ENCODE results near the gene C5orf47.
A peak's percentile ranks its signal among the peaks of the same experiment; 100 is the strongest.

The C5orf47 gene, protein sequence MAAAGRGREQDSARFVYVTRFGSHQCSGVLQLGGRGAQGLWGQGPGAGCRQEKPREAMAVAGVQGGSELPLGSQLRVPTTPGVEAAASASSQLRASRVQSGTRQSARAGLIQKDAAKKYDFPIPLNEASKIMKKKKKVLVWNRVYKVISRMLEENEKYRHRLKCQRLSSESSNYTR

DNA sequence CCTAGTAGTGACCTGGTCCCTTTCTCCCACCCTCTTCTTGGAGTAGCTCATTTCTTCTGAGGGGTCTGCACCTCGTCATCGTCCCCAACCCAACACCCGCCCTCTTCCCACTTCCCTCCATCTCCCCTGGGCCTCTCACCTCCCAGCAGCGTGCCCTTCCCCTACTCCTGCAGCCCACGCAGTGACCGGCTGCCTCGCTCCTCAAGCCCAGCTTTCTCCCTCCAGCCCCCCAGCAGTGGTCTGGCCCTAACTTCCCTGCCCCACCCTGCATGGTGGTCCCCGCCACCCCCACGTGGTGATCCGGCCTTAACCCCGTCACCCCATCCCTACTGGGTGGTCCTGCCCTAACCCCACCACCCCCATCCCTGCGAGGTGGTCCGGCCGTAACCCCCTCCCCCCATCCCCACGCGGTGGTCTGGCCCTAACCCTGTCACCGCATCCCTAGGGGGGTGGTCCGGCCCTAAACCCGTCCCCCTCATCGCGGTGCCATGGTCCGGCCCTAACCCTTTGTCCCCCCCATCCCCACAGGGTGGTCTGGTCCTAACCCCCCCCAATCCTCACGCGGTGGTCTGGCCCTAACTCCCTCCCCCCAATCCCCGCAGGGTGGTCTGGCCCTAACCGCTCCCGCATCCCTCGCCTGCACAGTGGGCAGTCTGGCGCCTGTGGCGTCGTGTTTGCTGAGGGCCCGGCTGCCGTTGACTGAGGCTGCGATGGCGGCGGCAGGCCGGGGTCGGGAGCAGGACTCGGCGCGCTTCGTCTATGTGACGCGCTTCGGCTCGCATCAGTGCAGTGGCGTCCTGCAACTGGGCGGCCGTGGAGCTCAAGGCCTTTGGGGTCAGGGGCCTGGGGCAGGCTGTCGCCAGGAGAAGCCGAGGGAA, at the start of gene C5orf47:
TSS of gene C5orf47 (plus strand) at position 617 of the 878 bp plus-strand sequence. CDS start at position 711, 94 bp downstream.
- no peak for DNase-seq

DNA sequence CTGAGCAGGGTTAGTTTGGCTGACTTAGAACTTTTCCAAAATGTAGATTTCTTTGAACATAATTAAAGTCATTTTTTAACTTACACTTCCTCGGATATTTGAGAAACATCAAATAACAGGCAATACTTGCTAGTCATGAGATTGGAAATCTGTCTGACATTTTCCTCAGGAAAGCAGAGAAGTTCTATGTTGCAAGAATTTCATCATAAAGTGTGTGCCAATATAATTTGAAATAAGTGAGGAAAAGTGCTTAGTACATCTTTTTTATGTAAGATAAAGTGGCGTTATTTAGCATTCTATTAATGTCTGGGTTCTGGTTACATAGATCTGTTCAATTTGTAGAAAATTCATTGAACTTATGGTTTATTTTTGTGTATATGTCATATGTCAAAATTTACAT, 48.7 kb upstream of the C5orf47 start:
- no peak for DNase-seq

DNA sequence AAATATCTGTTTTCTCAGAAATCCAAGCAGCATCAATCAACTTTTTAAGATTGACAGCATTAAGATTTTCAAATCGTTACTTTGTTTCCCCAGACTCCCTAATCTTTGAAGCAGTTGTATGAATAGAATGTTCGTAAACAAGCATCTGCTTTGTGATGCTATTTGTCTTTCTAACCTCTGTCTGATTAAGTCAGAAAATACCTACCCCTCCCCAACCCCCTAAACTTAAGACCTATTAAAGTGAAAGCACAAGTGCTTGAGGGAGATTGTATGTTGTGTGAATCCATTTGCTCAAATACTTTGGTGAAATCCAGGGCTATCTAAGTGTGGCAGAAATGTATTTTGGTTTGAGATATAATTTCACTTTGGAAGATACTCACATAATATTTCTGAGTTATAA, 47.9 kb upstream of the C5orf47 start:
- DNase-seq = no peak

DNA sequence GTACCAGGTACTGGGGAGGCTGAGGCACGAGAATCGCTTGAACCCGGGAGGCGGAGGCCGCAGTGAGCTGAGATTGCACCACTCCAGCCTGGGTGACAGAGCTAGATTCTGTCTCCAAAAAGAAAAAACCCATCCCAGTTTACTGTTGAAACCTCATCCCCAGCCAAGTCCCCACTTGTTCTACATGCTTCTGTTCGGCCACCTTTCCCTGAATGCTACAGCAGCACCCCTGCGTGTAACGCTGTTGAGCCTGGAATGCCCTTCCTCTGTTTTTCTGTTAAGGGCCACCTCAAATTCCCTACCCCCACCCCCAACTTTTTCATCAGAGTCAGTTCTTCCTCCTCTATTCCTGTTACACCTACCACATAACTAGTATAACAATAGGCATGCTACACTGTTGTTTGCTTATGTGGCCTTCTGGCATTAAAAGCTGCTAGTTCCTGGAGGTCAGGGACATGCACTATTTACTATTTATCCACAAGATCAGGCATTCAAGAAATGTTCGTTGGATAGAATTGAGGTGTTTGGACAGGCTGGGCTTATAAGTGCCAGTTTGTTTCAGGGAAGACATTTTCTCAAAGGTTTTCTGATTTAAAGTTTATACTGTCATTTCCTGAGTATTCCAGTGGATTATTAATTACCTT, 47.1 kb upstream of the C5orf47 start:
- no peak for DNase-seq

DNA sequence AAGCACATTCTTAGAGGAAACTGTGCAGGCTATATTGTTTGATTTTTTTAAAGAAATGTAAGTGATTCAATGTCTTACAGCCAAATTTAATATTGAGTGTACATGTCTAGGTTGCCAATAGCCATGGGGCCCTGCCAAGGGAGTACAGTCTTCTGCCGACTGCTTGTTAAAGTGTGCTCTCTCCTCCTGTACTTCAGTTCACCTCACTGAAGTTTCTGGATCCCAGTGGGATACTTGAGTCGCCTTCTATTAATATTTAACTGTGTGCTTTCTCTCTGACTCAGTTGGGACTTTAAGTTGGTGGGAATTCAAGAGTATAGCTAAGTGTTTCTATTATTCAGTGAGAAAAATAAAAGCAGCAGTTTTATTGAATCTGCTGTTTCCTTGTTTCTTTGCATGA, 44.5 kb upstream of the C5orf47 start:
- DNase-seq = no peak

DNA sequence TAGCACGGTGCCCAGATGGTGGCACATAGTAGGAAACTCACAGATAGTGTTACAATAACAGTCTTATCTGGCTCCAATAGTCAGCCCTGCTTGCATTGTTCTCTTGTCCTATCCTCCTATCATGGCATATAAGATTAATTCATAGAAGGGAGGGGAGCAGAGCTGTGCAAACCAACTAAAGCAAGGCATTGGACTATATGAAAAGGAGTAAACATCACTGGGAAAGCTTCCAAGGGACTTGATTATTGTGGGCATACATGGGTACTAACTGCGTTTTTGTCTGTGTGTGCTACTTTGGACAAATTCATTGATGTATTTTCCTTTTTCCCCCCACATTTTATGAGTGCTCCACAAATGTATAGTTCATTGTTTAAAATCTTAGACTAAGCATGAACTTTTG, 43.8 kb upstream of the C5orf47 start:
- no peak for DNase-seq

DNA sequence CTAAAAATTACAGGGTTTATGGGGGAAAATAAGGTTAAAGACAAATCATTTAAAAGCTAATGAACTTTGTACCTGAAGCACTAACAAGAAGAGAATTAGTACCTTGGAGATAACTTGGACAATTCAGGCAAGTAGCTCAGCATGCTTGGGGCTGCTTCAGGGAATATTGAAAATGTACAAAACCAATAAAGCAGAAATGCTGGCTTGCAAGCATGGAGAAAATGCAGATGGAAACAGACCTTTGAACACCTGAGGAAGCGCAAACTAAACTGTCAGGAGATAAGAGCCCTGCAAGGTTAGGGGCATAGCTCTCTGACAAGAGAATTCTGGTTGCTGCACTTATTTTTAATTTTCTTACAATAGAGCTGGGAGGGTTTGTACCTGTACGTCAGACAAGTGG, 42.6 kb upstream of the C5orf47 start:
- no peak for DNase-seq

DNA sequence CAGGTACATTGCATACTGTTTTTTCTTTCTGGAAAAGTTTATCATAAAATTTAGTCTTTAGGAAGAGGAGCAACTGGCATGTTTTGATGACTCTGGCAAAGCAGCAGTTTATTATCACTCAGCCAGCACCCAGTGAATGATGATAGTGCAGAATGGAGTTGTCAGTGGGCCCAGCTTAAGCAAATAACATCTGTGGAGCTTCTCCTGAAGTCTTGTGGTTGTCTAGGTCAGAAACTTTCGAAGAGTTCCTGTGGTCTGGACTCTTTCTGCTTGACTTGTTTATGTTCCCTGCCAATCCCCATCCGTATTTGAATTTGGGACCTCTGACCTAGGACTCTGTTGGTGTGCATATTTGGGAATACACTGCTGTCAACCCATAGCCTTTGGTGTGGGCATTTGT, 38.1 kb upstream of the C5orf47 start:
- no peak for DNase-seq

DNA sequence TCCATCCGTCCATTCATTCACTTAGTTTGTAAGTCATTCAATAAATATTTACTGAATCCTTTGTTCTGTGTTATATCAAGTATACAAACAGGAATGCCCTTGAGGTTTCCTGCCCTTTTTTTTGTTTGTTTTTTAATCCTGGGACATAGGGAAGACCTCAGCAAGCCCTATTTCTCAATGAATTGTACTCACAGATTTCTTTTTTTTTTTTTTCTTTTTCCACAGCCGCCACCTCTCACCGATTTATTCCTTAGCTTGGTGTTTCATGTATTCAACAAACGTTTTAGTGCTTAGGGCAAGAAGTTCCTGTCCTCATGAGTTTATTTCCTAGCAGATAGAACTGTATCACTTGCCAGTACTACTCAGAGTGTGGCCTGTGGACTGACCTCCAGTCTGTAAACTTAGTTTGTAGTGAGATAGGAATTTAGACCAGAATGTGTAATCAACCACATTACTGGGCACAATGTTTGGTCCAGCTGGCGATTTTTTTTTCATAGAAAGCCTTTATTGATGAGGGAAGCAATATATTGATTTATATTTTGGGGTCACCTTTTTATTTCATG, 35.4 kb upstream of the C5orf47 start:
- DNase-seq = no peak

DNA sequence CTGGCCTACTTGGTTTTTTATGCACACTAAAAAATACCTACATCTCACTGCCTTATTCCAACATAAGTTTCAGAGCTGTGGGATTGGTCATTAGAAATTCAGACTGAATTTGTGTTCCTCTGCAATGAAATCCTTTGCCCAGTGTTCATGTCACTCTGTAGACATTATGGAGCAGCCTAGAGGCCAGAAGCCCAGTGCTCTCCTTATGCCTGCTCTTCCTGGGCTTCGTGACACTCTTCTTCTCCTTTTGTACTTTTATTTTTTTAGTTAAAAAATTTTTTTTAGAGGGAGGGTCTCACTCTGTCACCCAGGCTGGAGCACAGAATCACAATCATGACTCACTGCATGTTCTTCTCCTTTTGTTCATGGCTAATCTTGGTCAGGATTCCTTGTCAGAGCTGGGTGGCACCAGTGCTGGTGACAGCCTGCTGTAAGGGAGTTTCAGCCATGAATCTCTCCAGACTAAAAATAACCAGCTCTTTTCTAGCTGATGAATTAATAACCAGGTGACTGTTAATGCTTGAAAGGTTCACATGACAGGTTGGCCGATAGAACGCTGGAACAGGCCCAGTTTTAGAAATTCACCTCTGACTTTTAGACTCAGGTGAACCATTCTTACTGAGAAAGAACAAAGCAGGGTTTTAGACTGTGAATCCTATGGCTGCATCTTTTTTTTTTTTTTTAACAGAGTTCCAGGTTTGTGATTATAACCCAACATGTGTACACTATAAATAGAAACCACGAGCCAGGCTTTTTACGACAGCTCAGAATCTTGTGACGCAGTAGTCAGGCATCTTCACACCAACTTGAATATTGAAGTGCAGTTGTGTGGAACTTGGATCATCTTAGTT, 34.1 kb upstream of the C5orf47 start:
- no peak for DNase-seq

DNA sequence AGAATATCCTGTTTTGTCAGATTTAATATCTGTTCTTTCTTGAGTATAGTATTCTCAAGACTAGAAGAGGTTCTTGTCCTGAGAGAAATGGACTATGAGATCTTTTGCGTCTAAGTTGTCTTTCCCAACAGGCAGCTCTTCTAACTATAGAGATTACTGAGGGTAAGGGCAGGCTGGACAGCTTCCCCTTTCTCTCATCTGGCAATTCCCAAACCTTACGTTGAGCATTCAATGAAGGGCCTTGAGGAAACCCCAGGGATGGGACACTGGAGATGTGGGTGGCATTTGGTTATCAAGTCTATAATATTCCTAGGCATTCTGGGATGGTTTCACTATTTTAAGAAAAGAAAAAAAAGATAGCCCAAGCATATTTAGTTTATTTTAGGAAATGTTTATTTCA, 28.0 kb upstream of the C5orf47 start:
- DNase-seq = no peak

DNA sequence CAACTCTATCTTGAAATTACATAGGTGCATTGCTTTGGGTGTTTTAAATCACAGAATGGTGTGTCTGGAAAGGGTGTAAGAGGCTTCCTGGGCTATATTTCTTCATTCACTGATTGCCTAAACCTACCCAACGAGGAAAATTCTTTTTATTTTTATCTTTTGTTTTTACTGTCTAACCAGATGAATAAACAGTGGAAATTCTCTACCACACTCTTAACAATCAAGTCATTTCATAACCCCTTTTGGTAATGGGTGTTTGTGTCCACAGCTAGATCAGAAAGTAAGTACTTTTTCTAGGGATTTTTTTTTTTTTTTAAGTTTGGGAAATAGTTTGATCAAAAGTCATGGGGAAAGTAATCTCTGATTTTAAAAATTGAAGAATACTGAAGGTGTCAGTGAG, 27.6 kb upstream of the C5orf47 start:
- DNase-seq = no peak

DNA sequence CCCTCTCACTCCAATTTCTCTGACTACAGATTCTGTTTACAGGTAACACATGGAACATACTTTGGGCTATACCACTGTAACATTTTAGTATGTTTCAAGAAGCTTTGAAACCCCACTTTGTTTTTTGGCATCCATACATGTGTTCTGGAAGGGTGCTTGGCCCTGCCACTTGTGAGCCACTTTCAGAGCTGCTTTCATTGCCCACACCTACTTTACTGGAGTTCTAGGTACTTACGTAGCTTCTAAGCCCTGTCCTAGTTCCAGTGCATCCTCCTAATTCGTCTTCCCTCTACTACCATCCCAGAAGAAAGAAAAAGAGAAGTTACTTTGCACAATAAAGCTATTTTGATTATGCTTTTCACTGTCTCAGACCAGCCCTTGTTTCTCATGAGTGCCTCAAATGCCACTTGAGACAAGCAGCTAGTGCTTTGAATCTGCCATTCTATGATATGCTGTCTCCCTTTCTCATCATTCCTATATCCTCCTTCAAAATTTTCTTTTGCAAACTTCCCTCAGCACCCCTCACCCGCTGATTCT, 26.5 kb upstream of the C5orf47 start:
- no peak for DNase-seq

DNA sequence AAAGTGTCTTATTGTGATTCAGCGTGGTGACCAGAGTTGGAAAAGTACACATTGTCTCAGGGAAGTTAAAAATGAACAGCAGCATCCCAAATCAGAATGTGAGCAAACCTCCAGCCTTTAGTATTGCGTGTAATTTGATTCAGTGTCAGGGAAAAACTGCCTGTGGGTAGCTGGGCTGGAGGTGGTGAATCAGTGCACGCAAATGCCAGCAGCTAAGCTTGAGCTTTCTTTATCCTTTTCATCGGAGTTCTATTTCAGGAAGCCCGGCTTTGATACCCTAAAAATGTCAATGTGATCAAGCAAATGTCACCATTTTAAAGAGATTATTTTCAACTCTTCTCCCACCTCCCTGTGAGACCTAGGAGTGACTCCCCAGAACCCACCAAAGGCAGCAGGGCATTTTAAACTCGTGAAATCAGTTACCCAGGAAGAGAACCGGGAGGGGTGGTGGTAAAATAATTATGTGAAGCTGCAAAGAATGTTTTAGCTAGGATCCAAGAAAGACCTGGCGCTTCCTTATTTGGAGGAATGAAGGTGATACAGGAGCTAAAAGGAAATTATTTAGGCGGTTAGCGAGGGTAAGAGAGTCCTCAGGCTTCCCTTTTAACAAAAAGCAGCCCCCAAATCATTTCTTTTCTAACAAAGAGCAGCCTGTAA, 25.7 kb upstream of the C5orf47 start:
- no peak for DNase-seq

DNA sequence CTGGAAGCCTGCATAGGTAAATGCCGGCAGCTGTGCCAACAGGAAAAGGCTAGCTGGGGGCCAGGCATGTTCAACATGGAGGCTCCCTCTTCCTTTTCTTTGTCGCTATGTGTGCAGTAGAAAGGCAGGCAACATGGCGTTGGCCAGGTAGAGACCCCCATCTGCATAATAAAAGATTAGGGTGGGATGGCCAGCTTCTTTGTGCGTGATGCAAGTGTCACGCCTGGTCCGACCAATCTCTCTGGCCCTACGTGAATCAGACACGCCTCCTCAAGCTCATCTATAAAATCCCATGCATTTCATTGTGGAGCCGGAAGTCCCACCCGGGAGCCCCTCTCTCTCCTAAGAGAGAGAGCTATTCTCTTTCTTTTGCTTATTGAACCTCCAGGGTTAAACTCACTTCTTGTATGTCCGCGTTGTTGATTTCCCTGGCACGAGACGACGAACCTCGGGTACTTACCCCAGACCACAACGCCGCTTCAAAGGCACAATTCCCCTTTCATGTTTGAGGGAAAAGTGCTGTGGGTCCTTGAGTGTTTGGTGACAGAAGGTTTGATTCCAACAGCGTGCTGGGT, 25.0 kb upstream of the C5orf47 start:
- peak; percentile 44 for DNase-seq

DNA sequence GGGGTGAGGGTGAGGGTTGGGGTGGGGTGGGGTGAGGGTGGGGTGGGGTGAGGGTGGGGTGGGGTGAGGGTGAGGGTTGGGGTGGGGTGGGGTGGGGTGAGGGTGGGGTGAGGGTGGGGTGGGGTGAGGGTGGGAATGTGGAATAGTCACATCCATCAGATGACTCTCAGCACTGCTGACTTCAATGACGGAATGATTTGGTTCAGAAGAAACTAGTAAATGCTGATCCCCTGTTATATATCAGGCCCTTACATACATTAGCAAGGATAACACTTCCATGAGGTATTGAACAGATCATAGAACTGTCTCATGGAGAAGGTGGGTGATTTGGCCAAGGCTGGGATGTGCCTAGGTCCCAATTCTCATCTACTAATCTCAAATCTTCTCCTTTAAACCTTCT, 24.5 kb upstream of the C5orf47 start:
- no peak for DNase-seq

DNA sequence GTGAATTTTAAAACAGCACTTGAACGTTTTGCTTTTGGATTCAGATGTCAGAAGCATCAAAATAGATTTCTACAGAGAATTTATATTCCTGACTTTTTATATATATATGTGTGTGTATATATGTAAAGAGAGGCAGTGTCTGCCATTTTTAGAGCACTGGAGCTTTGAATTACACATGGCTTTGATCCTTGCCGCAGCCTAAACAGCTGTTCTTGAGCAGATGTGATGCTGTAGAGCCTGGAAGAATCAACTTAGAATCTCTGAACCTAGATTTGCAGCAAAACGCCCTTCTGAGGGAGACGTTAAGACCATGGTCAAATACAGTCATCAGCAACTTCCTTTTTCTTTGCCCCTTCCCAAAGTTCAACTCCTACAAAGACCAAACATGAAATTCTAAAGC, 21.7 kb upstream of the C5orf47 start:
- no peak for DNase-seq

DNA sequence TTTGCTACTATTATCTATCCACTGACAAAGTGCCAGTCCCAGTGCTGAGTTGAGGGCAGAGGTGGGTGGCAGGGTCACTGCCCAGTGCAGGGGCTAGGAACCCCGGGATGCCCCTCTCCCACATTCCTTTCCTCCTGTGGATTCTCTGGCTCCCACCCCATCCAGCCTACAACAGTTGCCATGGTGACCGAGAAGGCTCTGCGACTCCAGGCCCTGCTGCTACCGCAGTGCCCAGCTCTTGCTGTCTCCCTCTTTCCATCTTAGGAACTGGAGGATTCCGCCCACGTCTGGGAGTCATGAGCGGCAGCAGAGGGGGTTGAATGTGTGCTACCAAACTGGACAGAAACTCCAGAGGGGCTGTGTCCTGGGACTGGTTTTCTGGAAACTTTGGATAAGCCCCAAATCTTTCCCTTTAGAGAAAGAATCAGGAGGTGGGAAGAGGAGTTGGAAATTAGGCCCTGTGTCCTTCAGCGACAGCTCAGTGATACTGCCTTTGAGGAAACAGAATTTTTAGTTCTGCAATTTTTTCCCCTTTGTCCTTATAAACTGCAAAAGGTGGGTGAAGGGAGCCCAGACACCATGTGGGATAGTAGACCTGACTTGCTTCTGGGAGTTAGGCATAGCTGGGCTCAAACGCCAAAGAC, 20.7 kb upstream of the C5orf47 start:
- DNase-seq = no peak

DNA sequence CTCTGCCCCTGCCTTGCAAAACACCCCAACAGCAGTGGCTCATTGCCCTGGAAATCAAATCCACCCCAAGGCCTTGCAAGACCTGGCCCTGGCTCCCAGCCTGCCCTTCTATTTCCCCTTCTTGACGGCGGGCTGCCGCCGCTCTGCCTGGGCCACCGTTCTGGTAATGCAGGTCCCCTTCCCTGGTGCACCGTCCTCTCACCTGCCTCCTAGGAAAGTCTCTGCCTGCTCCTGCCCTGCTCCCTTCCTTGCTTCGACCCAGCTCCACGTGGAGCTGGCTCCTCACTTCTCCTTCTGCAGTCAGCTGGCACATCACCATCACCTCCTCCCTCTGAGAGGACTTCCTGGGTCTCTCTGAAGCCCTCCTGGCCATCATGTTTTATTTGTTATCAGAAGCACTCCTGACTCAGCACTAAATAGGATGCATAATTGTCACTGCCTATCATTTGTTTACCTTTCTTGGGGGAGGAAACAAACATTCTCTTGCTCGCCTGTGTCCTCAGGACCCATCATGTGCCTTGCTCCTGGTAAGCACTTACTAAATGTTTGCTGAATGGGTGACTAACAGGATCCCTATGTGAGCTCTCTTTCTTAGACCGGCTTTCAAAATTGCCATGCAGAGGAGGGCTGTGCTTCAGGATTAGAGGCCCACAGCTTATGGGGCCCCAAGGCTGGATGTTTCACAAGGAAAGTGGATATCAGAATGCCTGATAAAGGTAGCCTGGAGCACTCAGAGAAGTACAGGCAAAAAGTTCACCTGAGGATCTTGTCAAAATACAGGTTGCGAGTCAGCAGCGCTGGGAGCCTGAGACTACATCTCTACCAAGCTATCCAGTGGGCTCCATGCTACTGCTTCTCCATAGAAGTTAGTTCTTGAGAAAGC, 19.6 kb upstream of the C5orf47 start:
- no peak for DNase-seq
